Loucy (cell line): ENCODE measurements around the gene TMEM14A.

Experiments used
- EZH2phosphoT487 ChIP-seq: fragments of 200-600 bp; IDR thresholded peaks from 2 replicates; pipeline ENCODE4 v1.6.1; 2018; ENCODE audit warnings: antibody characterized with exemption, mild to moderate bottlenecking, moderate library complexity, borderline replicate concordance
- TF ChIP-seq, protein P1 (sequence below): fragments of 200-600 bp; sonication (generic); conservative IDR thresholded peaks from 2 replicates; pipeline ENCODE4 v1.5.1; 2014; ENCODE audit warnings: mild to moderate bottlenecking, antibody characterized with exemption, low read length

DNA sequence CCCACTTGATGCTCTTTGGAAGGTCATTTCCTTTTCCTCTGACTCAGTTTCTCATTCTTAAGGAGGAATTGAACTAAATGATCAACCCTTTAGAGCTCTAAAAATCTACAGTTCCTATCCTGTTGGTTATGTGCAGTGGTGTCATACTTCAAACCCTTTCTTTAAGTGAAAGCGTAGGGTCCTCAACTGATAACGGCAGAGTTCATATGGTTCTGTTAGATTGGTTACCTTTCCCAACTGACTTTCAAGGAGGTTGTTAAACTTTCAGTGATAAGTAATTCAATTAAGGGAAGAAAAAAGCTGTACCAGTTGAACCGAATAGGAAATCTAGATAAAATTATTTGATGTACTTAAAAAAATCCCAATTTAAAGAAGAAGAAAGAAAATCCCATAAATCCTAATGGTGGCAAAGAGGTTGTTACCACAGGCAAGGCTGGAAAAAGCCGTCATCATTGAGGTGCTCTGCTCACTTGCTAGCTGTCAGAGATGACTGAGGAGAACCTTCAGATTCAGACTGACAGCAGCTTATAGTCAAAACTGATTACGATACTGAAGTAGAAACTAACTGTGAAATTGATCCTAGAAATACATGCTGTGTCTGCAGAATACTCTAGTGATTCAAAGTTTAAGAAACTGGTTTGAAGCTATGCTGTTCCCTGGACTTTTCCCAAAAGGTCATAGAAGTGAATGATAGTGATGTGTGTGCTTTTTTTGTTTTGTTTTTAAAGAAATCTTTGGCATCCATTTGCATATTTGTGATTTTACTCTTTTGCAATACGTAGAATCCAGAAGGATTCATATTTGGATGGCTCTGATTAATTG, 16.2 kb downstream of the TMEM14A start:
- TF ChIP-seq, protein P1, sequence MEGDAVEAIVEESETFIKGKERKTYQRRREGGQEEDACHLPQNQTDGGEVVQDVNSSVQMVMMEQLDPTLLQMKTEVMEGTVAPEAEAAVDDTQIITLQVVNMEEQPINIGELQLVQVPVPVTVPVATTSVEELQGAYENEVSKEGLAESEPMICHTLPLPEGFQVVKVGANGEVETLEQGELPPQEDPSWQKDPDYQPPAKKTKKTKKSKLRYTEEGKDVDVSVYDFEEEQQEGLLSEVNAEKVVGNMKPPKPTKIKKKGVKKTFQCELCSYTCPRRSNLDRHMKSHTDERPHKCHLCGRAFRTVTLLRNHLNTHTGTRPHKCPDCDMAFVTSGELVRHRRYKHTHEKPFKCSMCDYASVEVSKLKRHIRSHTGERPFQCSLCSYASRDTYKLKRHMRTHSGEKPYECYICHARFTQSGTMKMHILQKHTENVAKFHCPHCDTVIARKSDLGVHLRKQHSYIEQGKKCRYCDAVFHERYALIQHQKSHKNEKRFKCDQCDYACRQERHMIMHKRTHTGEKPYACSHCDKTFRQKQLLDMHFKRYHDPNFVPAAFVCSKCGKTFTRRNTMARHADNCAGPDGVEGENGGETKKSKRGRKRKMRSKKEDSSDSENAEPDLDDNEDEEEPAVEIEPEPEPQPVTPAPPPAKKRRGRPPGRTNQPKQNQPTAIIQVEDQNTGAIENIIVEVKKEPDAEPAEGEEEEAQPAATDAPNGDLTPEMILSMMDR: no peak
- TF ChIP-seq EZH2phosphoT487: no peak
